HG03280 (cell line): ENCODE results near the gene PROK1.

Experiments used
- ATAC-seq: cut with Tn5 transposase; IDR thresholded peaks from one replicate; pipeline ENCODE4 v1.9.1; 2021; ENCODE audit warnings: mild to moderate bottlenecking, moderate library complexity; ENCODE audit not compliant: unreplicated experiment

PROK1 gene

DNA sequence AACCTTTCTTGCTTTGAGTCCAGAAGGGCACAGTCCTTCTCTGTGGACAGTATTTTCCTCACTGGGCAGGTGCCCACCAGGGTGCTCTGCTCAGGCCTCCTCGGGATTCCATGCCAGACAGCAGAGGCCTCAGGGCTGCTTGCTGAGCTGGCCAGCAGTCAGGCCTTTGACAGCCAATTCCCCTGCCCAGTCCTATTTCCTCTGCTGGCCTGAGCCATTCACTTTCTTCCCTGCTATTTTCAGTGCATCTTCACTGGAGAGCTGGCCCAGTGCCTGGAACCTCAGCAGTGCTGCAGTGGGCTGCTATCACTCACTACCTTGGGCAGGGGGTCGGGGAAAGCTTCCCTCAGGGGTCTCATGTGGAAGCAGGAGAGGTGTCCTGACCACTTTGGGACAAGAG lies 34.8 kb downstream of the PROK1 start:
- no peak for ATAC-seq

GRCh38 chr1:110487726-110488125 lies 36.8 kb downstream of the PROK1 start:
- ATAC-seq: no peak

DNA sequence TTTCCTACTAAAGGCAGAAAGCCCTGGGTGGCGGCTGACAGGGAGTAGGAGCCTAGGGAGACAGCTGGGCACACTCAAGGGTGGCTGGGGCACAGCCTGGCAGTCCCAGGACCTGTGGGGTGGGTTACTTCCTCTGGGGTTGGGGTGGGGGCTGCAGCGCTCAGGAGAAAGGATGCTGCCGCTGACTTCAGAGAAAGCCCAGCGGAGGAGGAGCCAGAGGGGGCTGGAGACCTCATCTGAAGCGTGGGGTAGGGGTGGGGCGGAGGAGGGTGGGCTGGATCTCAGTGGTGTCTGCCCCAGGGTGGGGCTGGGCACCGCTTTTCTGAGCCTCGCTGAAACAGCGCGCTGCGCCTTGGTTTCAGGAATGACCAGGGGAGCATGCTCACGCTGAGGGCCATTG lies 37.2 kb downstream of the PROK1 start:
- no peak for ATAC-seq

- no peak for ATAC-seq
Measured at GRCh38 chr1:110488867-110489266, 37.9 kb downstream of the PROK1 start.

DNA sequence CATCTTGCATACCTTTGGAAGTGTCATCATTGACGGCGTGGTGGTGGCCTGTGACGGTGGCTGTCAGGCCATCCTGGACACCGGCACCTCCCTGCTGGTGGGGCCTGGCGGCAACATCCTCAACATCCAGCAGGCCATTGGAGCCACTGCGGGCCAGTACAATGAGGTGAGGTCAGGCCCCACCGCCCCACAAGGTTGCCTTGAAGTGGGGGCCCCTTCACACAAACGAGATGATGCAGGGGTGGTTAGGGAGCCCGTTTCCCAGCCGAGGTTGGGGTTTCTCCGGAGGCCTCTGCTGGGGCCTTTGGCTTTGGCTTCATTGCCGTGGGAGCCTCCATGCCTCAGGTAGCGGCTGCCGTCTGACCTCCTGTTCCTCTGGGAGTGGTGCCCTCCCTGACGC lies 38.5 kb downstream of the PROK1 start:
- ATAC-seq: no peak

GRCh38 chr1:110489973-110490542 lies 39.1 kb downstream of the PROK1 start:
- no peak for ATAC-seq

GRCh38 chr1:110490791-110491451 lies 40.0 kb downstream of the PROK1 start:
- ATAC-seq: no peak

DNA sequence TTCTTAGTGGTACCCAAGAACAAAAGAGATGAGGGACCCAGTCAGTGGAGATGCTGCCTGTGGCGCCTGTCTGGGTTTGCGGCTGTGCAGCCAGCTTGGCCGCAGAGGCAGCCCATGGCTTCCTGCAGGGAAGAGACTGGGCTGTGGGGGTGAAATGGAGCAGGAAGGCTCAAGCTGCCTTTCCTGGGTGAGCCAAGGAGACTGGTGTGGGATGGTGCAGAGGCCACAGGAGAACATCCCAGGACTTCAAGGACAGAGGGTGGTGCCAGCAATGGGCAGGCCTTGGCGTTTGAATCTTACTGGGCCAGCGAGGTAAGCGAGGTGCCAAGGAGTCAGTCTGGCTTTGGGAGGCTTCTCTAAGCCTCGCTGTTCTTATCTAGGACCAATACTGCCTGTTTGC lies 41.6 kb downstream of the PROK1 start:
- ATAC-seq: no peak

DNA sequence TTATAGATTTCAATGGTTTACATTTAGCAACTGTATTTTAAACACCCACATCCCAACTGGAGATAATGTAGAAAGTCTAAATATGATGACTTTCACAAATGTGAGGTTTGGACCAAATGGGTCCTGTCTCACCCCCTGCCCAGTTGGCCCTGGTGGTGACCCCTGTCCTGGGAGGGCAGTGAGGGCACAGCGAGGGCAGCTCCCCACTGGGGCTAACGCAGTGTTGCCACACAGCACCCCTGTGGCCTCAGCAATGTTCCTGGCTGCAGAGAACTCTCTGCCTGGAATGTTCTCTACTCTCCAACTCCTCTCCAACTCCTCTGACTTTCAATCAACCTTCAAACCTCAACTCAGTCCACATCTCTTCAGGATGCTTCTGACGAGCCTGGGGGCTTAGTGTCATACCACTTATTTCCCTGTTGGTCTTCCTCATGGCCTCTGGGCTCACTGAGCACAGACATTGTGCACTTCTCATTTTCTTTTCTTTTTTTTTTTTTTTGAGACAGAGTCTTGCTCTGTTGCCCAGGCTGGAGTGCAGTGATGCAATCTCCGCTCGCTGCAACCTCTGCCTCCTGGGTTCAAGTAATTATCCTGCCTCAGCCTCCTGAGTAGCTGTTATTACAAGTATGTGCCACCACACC lies 42.2 kb downstream of the PROK1 start:
- no peak for ATAC-seq

DNA sequence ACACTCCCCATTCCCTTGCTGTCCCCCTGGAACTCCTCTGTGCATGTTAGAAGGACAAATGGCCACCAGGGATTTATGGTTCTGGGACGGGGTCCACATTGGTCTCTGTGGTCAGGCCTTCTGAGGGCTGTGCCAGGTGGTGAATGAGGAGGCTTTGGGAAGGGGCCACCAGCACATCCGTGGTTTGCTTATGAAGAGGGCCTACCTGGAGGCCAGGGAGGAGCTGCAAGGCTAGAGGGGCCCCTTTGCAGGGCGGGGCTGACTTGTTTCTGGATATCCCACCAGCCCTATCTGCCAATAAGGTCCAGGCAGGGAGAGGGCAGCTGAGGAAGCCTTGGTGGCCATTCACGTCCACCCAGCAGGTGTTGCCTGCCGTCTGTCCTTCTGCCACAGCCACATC lies 43.1 kb downstream of the PROK1 start:
- no peak for ATAC-seq

GRCh38 chr1:110494522-110495406 lies 43.8 kb downstream of the PROK1 start:
- no peak for ATAC-seq

GRCh38 chr1:110495926-110496600 lies 45.1 kb downstream of the PROK1 start:
- ATAC-seq: no peak

DNA sequence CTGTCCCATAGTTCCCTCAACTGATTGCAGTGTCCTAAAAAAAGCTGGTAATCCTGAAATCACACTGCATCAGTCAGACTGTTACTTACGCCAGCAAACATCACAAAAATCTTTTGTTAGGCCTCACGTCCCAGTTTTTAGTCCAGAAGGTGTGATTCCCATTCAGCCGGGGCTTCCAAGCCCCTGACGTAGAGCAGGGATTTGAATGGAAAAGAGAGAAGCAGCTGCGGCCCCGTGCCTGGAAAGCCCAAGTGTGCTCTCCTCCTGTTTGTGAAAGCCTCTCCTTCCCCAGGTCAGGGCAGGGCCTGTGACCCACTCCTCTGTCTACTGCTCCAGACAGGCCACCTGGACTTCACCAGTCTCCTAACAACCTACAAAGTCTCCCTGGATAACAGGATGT lies 47.3 kb downstream of the PROK1 start:
- ATAC-seq: no peak

- no peak for ATAC-seq
Measured at GRCh38 chr1:110501488-110502132, 50.7 kb downstream of the PROK1 start.

DNA sequence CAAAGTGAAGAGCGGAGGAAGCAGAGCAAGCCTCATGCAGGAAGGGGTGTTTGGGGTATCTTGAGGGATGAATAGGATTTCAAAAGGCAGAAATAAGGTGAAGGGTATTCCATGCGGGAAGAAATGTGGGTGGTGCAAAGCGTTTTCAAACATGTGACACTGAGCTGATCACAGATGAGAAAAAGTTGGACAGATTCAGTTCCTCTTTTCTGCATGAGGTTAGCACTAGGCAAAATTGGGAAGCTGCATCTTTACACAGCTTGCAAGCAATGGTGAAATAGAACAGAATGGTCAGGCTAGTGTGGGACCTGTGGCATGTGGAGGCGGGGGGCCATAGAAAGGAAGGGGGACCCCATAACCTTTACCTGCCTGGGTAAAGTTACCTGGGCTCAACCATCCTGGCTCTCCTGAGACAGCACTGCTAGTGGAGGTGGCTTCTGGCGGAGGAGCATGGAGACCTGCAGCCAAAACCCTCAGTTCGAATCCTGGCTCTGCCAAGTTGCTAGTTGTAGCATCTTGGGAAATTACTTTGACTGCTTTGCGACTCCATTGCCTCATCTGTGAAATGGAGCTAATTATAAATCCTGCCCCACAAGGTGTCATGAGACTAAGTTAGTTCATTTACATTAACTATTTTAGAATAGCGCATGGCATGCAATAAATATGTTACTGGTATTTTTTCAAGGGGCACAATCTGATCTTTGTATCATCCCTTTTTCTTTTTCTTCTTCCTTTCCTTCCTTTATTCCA lies 51.6 kb downstream of the PROK1 start:
- no peak for ATAC-seq

DNA sequence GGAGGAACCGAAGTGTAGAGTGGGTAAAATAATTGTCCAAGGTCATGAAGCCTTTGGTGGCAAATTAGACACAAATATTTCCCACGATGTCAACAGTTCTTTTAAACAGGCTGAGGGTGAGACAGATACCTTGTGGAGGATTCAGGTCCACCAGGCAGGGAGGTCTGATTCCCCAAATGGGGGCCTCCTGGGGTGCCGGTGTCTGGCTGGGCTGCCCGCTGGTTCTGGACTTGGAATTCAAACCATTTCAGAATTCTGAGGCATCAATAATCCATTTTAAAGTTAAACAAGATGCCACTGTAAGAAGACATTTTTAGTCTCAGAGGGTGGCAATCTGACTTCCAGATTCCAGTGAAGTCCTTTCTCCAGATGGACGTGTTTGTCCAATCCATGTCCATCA lies 52.5 kb downstream of the PROK1 start:
- no peak for ATAC-seq

GRCh38 chr1:110504226-110504625 lies 53.3 kb downstream of the PROK1 start:
- ATAC-seq: no peak

DNA sequence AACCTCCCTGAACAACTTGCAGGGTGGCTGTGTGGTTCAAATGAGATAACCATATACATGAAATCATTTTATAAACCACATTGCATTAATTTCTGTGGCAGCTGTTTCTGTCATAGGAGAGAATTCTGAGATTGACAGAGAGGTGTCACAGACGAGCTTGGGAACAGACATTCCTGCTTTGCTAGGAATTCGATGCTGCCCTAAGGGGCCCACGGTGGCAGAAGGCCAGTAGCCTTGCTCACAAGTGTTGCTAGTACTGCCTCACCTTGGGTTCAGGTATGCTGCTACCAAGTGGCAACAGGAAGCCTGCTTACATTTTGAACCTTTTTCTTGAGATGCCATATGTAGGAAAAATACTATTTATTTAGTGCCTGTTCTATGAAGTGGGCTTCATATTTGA lies 54.6 kb downstream of the PROK1 start:
- no peak for ATAC-seq

DNA sequence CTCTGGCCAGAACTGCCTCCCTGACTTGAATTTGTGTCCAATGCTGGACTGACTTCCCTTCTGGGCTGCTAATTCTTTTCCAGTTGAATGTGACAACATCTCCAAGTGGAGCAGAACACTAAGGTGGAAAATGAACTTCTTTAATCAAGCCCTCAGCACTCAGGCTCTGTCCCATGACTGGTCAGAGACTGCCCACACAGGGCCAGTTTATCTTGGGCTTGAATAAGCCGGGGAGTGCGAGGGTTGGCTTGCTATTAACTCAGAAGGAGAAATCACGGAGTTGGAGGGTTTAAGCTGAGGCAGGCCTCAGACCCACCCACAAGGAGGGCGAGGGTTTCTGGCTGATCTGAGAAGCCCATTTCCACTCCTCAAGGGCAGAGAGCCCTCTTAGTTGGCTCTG lies 55.6 kb downstream of the PROK1 start:
- no peak for ATAC-seq
